ENCODE data around the gene NKX6-2.

NKX6-2 gene

GRCh38 chr10:132789659-132790148, 3.8 kb upstream of the NKX6-2 start:
- WGBS (ENCODE audit: insufficient coverage) = 76% methylated on average over 15 of the region's 15 CpGs
- Histone ChIP-seq H3K4me1 (ENCODE audit: control extremely low read depth in 1 of 4, control insufficient read depth in 4 of 4, insufficient read depth in 4 of 4, low read length in 3 of 4) (peaks cover 0 to 28% (median 10%) of the 10 kb centered on the region in 4 experiments), H3K4me3 (ENCODE audit: control insufficient read depth in 1 of 7, extremely low read depth in 1 of 7, insufficient read depth in 4 of 7, low read depth in 2 of 7, low read length in 6 of 7) (no peak overlapping the region), H3K9me3 (ENCODE audit: control extremely low read depth in 1 of 5, control insufficient read depth in 4 of 5, insufficient read depth in 2 of 5, low read depth in 1 of 5, low read length in 4 of 5) (peaks cover 0 to 7% (median 0%) of the 10 kb centered on the region in 5 experiments), H3K27me3 (replicated peaks in 2 of 5; ENCODE audit: control insufficient read depth in 4 of 5, insufficient read depth in 5 of 5, low read length in 4 of 5) (peaks cover 0 to 84% (median 13%) of the 10 kb centered on the region in 5 experiments), H3K27ac (ENCODE audit: insufficient read depth in 1 of 2, low read depth in 1 of 2, low read length in 2 of 2, poor library complexity in 1 of 2, severe bottlenecking in 2 of 2) (no peak overlapping the region), H3K36me3 (ENCODE audit: control insufficient read depth in 4 of 4, insufficient read depth in 4 of 4, low read length in 3 of 4) (no peaks in the 10 kb centered on the region)
- no peak for DNase-seq
- POLR2A ChIA-PET = no interaction called here
- CTCF ChIA-PET = interaction anchor here (1.4 kb wide), 1 partner anchor 95 kb away, joined by 4 read pairs; no protein-coding TSS in a partner anchor

- ChIA-PET CTCF (no interaction called here), POLR2A (no interaction called here)
- no peak overlapping the region for H3K4me3 ChIP-seq (ENCODE audit: control insufficient read depth in 1 of 7, extremely low read depth in 1 of 7, insufficient read depth in 4 of 7, low read depth in 2 of 7, low read length in 6 of 7)
- peaks cover 0 to 36% (median 14%) of the 10 kb centered on the region in 4 experiments for H3K4me1 ChIP-seq (ENCODE audit: control extremely low read depth in 1 of 4, control insufficient read depth in 4 of 4, insufficient read depth in 4 of 4, low read length in 3 of 4)
- DNase-seq = no peak
- 4% methylated on average over 29 of the region's 30 CpGs for WGBS (ENCODE audit: insufficient coverage)
- H3K9me3 ChIP-seq (ENCODE audit: control extremely low read depth in 1 of 5, control insufficient read depth in 4 of 5, insufficient read depth in 2 of 5, low read depth in 1 of 5, low read length in 4 of 5) = peaks cover 0 to 7% (median 0%) of the 10 kb centered on the region in 5 experiments
- no peaks in the 10 kb centered on the region for H3K36me3 ChIP-seq (ENCODE audit: control insufficient read depth in 4 of 4, insufficient read depth in 4 of 4, low read length in 3 of 4)
- H3K27me3 ChIP-seq (replicated peaks in 2 of 5; ENCODE audit: control insufficient read depth in 4 of 5, insufficient read depth in 5 of 5, low read length in 4 of 5) = peaks cover 0 to 86% (median 19%) of the 10 kb centered on the region in 5 experiments
- no peak overlapping the region for H3K27ac ChIP-seq (ENCODE audit: insufficient read depth in 1 of 2, low read depth in 1 of 2, low read length in 2 of 2, poor library complexity in 1 of 2, severe bottlenecking in 2 of 2)
Measured at GRCh38 chr10:132788831-132789219, 2.9 kb upstream of the NKX6-2 start.

GRCh38 chr10:132788180-132788830, 2.4 kb upstream of the NKX6-2 start:
- no peak overlapping the region for H3K27ac ChIP-seq (ENCODE audit: insufficient read depth in 1 of 2, low read depth in 1 of 2, low read length in 2 of 2, poor library complexity in 1 of 2, severe bottlenecking in 2 of 2)
- ChIA-PET POLR2A (no interaction called here), CTCF (no interaction called here)
- peaks cover 0 to 86% (median 20%) of the 10 kb centered on the region in 5 experiments for H3K27me3 ChIP-seq (replicated peaks in 2 of 5; ENCODE audit: control insufficient read depth in 4 of 5, insufficient read depth in 5 of 5, low read length in 4 of 5)
- peaks cover 0 to 38% (median 14%) of the 10 kb centered on the region in 4 experiments for H3K4me1 ChIP-seq (ENCODE audit: control extremely low read depth in 1 of 4, control insufficient read depth in 4 of 4, insufficient read depth in 4 of 4, low read length in 3 of 4)
- WGBS (ENCODE audit: insufficient coverage) = 2% methylated on average over 67 of the region's 79 CpGs
- no peak for DNase-seq
- H3K4me3 ChIP-seq (ENCODE audit: control insufficient read depth in 1 of 7, extremely low read depth in 1 of 7, insufficient read depth in 4 of 7, low read depth in 2 of 7, low read length in 6 of 7) = no peak overlapping the region
- peaks cover 0 to 4% (median under 1%) of the 10 kb centered on the region in 4 experiments for H3K36me3 ChIP-seq (ENCODE audit: control insufficient read depth in 4 of 4, insufficient read depth in 4 of 4, low read length in 3 of 4)
- peaks cover 0 to 6% (median 0%) of the 10 kb centered on the region in 5 experiments for H3K9me3 ChIP-seq (ENCODE audit: control extremely low read depth in 1 of 5, control insufficient read depth in 4 of 5, insufficient read depth in 2 of 5, low read depth in 1 of 5, low read length in 4 of 5)

GRCh38 chr10:132787495-132788179, 1.7 kb upstream of the NKX6-2 start:
- Histone ChIP-seq H3K4me3 (ENCODE audit: control insufficient read depth in 1 of 7, extremely low read depth in 1 of 7, insufficient read depth in 4 of 7, low read depth in 2 of 7, low read length in 6 of 7) (peak overlapping the region in 2 of 7 experiments; percentile 16 to 26), H3K27me3 (replicated peaks in 2 of 5; ENCODE audit: control insufficient read depth in 4 of 5, insufficient read depth in 5 of 5, low read length in 4 of 5) (peaks cover 0 to 87% (median 22%) of the 10 kb centered on the region in 5 experiments), H3K9me3 (ENCODE audit: control extremely low read depth in 1 of 5, control insufficient read depth in 4 of 5, insufficient read depth in 2 of 5, low read depth in 1 of 5, low read length in 4 of 5) (no peaks in the 10 kb centered on the region), H3K4me1 (ENCODE audit: control extremely low read depth in 1 of 4, control insufficient read depth in 4 of 4, insufficient read depth in 4 of 4, low read length in 3 of 4) (peaks cover 0 to 38% (median 14%) of the 10 kb centered on the region in 4 experiments), H3K36me3 (ENCODE audit: control insufficient read depth in 4 of 4, insufficient read depth in 4 of 4, low read length in 3 of 4) (peaks cover 0 to 10% (median 1%) of the 10 kb centered on the region in 4 experiments), H3K27ac (ENCODE audit: insufficient read depth in 1 of 2, low read depth in 1 of 2, low read length in 2 of 2, poor library complexity in 1 of 2, severe bottlenecking in 2 of 2) (no peak overlapping the region)
- ChIA-PET POLR2A (no interaction called here), CTCF (no interaction called here)
- 2% methylated on average over 45 of the region's 80 CpGs for WGBS (ENCODE audit: insufficient coverage)
- DNase-seq = peak in 2 of 3 donors; percentile 37 to 44

- no peaks in the 10 kb centered on the region for H3K9me3 ChIP-seq (ENCODE audit: control extremely low read depth in 1 of 5, control insufficient read depth in 4 of 5, insufficient read depth in 2 of 5, low read depth in 1 of 5, low read length in 4 of 5)
- peaks cover 0 to 17% (median 3%) of the 10 kb centered on the region in 4 experiments for H3K36me3 ChIP-seq (ENCODE audit: control insufficient read depth in 4 of 4, insufficient read depth in 4 of 4, low read length in 3 of 4)
- H3K4me3 ChIP-seq (ENCODE audit: control insufficient read depth in 1 of 7, extremely low read depth in 1 of 7, insufficient read depth in 4 of 7, low read depth in 2 of 7, low read length in 6 of 7) = peak overlapping the region in 3 of 7 experiments; percentile 16 to 33 (median 26)
- peaks cover 0 to 91% (median 22%) of the 10 kb centered on the region in 5 experiments for H3K27me3 ChIP-seq (replicated peaks in 2 of 5; ENCODE audit: control insufficient read depth in 4 of 5, insufficient read depth in 5 of 5, low read length in 4 of 5)
- peaks cover 0 to 38% (median 14%) of the 10 kb centered on the region in 4 experiments for H3K4me1 ChIP-seq (ENCODE audit: control extremely low read depth in 1 of 4, control insufficient read depth in 4 of 4, insufficient read depth in 4 of 4, low read length in 3 of 4)
- 1% methylated on average over 69 of the region's 80 CpGs for WGBS (ENCODE audit: insufficient coverage)
- POLR2A ChIA-PET = no interaction called here
- peak in 1 of 3 donors; percentile 29 for DNase-seq
- H3K27ac ChIP-seq (ENCODE audit: insufficient read depth in 1 of 2, low read depth in 1 of 2, low read length in 2 of 2, poor library complexity in 1 of 2, severe bottlenecking in 2 of 2) = no peak overlapping the region
- CTCF ChIA-PET = no interaction called here
Measured at GRCh38 chr10:132786884-132787494, 1.0 kb upstream of the NKX6-2 start.

GRCh38 chr10:132786476-132786883, 533 bp upstream of the NKX6-2 start:
- Histone ChIP-seq H3K9me3 (ENCODE audit: control extremely low read depth in 1 of 5, control insufficient read depth in 4 of 5, insufficient read depth in 2 of 5, low read depth in 1 of 5, low read length in 4 of 5) (no peaks in the 10 kb centered on the region), H3K4me3 (ENCODE audit: control insufficient read depth in 1 of 7, extremely low read depth in 1 of 7, insufficient read depth in 4 of 7, low read depth in 2 of 7, low read length in 6 of 7) (peak overlapping the region in 2 of 7 experiments; percentile 16 to 26), H3K4me1 (ENCODE audit: control extremely low read depth in 1 of 4, control insufficient read depth in 4 of 4, insufficient read depth in 4 of 4, low read length in 3 of 4) (peaks cover 0 to 38% (median 14%) of the 10 kb centered on the region in 4 experiments), H3K27ac (ENCODE audit: insufficient read depth in 1 of 2, low read depth in 1 of 2, low read length in 2 of 2, poor library complexity in 1 of 2, severe bottlenecking in 2 of 2) (no peak overlapping the region), H3K36me3 (ENCODE audit: control insufficient read depth in 4 of 4, insufficient read depth in 4 of 4, low read length in 3 of 4) (peaks cover 0 to 22% (median 5%) of the 10 kb centered on the region in 4 experiments), H3K27me3 (replicated peaks in 2 of 5; ENCODE audit: control insufficient read depth in 4 of 5, insufficient read depth in 5 of 5, low read length in 4 of 5) (peaks cover 0 to 92% (median 22%) of the 10 kb centered on the region in 5 experiments)
- ChIA-PET CTCF (no interaction called here), POLR2A (no interaction called here)
- WGBS (ENCODE audit: insufficient coverage) = 3% methylated on average over 31 of the region's 58 CpGs
- peak in 1 of 3 donors; percentile 13 for DNase-seq
